Stomach (tissue), 9 donors: ENCODE measurements around the gene NR4A1. TPM values are rescaled to one million over a fixed set of nuclear protein-coding genes. Genes with fewer than 3 reads are reported as not detected.

Experiments
- DNase-seq, 2 donors: peaks; one replicate each; pipeline versions ENCODE4 v3.0.0 to v3.0.0-alpha.2; 2013 to 2019
- H3K27ac ChIP-seq, 5 donors: fragments of 200-600 bp in 4 of 5; sonication (generic) in 4 of 5; one replicate each; pipeline ENCODE4 v1.5.1; 2013 to 2019; ENCODE audit warnings: mild to moderate bottlenecking in 1 of 5, moderate library complexity in 1 of 5
- H3K27me3 ChIP-seq, 3 donors: fragments of 200-600 bp; sonication (generic); one replicate each; pipeline ENCODE4 v1.5.1; 2017 to 2019; ENCODE audit warnings: mixed run types in 1 of 3
- H3K36me3 ChIP-seq, 4 donors: fragments of 200-600 bp; sonication (generic); 1 replicate in 3 of 4; 2 replicates in 1 of 4; pipeline ENCODE4 v1.5.1; 2016 to 2019
- H3K4me1 ChIP-seq, 4 donors: fragments of 200-600 bp; sonication (generic); one replicate each; pipeline ENCODE4 v1.5.1; 2016 to 2019
- H3K4me3 ChIP-seq, 4 donors: fragments of 200-600 bp; sonication (generic) in 3 of 4; one replicate each; pipeline ENCODE4 v1.5.1; 2016 to 2019; ENCODE audit warnings: mild to moderate bottlenecking in 1 of 4
- H3K9me3 ChIP-seq, 4 donors: fragments of 200-600 bp; sonication (generic); one replicate each; pipeline ENCODE4 v1.5.1; 2016 to 2019
- CTCF ChIP-seq, 7 experiments: fragments of 450-650 bp in 4 of 7; fragments of 200-600 bp in 3 of 7; sonication (generic) in 3 of 7; IDR thresholded peaks; one replicate each; pipeline ENCODE4 v1.5.1; 2016 to 2019; ENCODE audit warnings: antibody characterized with exemption in 7 of 7, control low read depth in 2 of 7, mild to moderate bottlenecking in 1 of 7
- EP300 ChIP-seq: sonication (generic); formaldehyde crosslinking; IDR thresholded peaks from one replicate; pipeline ENCODE4 v1.6.1; 2017; ENCODE audit warnings: antibody characterized with exemption
- POLR2A ChIP-seq, 4 donors: fragments of 450-650 bp; IDR thresholded peaks; one replicate each; pipeline ENCODE4 v1.6.1; 2016; ENCODE audit warnings: antibody characterized with exemption in 4 of 4, control low read depth in 2 of 4, mild to moderate bottlenecking in 1 of 4, moderate library complexity in 1 of 4
- POLR2AphosphoS5 ChIP-seq, 3 donors: sonication (generic); formaldehyde crosslinking; IDR thresholded peaks; one replicate each; pipeline ENCODE4 v1.6.1; 2016; ENCODE audit warnings: antibody characterized with exemption in 3 of 3
- WGBS, 5 donors: extraction: QIAGEN DNeasy Blood & Tissue Kit in 3 of 5; methylation state at CpG; one replicate each; pipeline versions ENCODE4 v1.1.5 to v1.1.7; 2013 to 2018; 5-methylcytosine and 5-hydroxymethylcytosine counted together
- intact Hi-C: fragments of 100-400 bp; cut with DNase I; formaldehyde crosslinking; loops from one replicate; pipeline ENCODE4 v1.15.1; 2023; ENCODE audit warnings: low total_unique reads
- polyA plus RNA-seq, 3 donors: library from polyadenylated mRNA; stranded (reverse); fragments of 200-250 nt; gene quantifications; one replicate each; pipeline ENCODE4 v1.2.3, GENCODE V29; 2013
- total RNA-seq, 5 donors: library from RNA; depleted of rRNA; stranded (reverse); fragments of >200 nt; gene quantifications; one replicate each; pipeline versions ENCODE4 v1.1.0 to v1.2.3, GENCODE V29; 2014 to 2016
- donor health status: healthy with polysubstance abuse.
- donor health status: Bipolar disorder and iron deficiency.
- donor health status: healthy.

Gene NR4A1
- total and polyA plus RNA-seq, 8 donors: 29.4 to 384 (median 68.0) TPM

- Histone ChIP-seq H3K27me3 (no peaks in the 10 kb centered on the region), H3K36me3 (no peaks in the 10 kb centered on the region), H3K9me3 (no peaks in the 10 kb centered on the region), H3K4me1 (peaks cover 45 to 78% (median 61%) of the 10 kb centered on the region in 4 donors), H3K27ac (peak overlapping the region; percentile 53 to 92 (median 80)), H3K4me3 (peak overlapping the region in 1 of 4 donors; percentile 20)
- TF ChIP-seq POLR2AphosphoS5 (IDR thresholded peaks at IDR 0.05): peak in 2 of 3 donors; percentile 40 to 54
- no peak for TF ChIP-seq POLR2A (IDR thresholded peaks at IDR 0.05)
- TF ChIP-seq EP300: no peak
- TF ChIP-seq CTCF (IDR thresholded peaks at IDR 0.05): no peak
- intact Hi-C loops: no loop called here
- peak; percentile 64 to 80 for DNase-seq
- 12 to 35% (median 24%) methylated on average over 4 of the region's 4 CpGs for WGBS, 5 donors
These were observed 5.4 kb upstream of the NR4A1 start for GRCh38 chr12:52045794-52046199.

- intact Hi-C loops: no loop called here
- WGBS, 5 donors: 86 to 95% (median 90%) methylated on average over 7 of the region's 7 CpGs
- Histone ChIP-seq H3K27ac (peak overlapping the region in 1 of 5 donors; percentile 92), H3K27me3 (no peaks in the 10 kb centered on the region), H3K4me1 (peaks cover 45 to 78% (median 59%) of the 10 kb centered on the region in 4 donors), H3K36me3 (no peaks in the 10 kb centered on the region), H3K4me3 (no peak overlapping the region), H3K9me3 (no peaks in the 10 kb centered on the region)
- TF ChIP-seq POLR2AphosphoS5 (IDR thresholded peaks at IDR 0.05) (no peak), POLR2A (IDR thresholded peaks at IDR 0.05) (no peak), CTCF (IDR thresholded peaks at IDR 0.05) (no peak), EP300 (no peak)
- DNase-seq: no peak
These were observed 4.4 kb upstream of the NR4A1 start for GRCh38 chr12:52046859-52047258.

- 73 to 83% (median 79%) methylated on average over 4 of the region's 4 CpGs for WGBS, 5 donors
- Histone ChIP-seq H3K36me3 (peaks cover 0 to 6% (median 6%) of the 10 kb centered on the region in 4 donors), H3K27me3 (no peaks in the 10 kb centered on the region), H3K4me3 (no peak overlapping the region), H3K27ac (peak overlapping the region; percentile 17 to 100 (median 98)), H3K9me3 (no peaks in the 10 kb centered on the region), H3K4me1 (peaks cover 50 to 78% (median 60%) of the 10 kb centered on the region in 4 donors)
- no peak for TF ChIP-seq CTCF (IDR thresholded peaks at IDR 0.05)
- no peak for TF ChIP-seq POLR2A (IDR thresholded peaks at IDR 0.05)
- no peak for TF ChIP-seq EP300
- TF ChIP-seq POLR2AphosphoS5 (IDR thresholded peaks at IDR 0.05): no peak
- DNase-seq: no peak
- intact Hi-C loops: no loop called here
These were observed 2.0 kb upstream of the NR4A1 start for GRCh38 chr12:52049286-52049685.

GRCh38 chr12:52049688-52050087 lies 1.6 kb upstream of the NR4A1 start:
- H3K9me3 ChIP-seq: no peaks in the 10 kb centered on the region
- H3K27ac ChIP-seq: peak overlapping the region; percentile 78 to 100 (median 98)
- no peaks in the 10 kb centered on the region for H3K27me3 ChIP-seq
- WGBS, 5 donors: 80 to 90% (median 80%) methylated on average over 5 of the region's 5 CpGs
- peaks cover 4 to 10% (median 10%) of the 10 kb centered on the region in 4 donors for H3K36me3 ChIP-seq
- DNase-seq: no peak
- peaks cover 46 to 78% (median 56%) of the 10 kb centered on the region in 4 donors for H3K4me1 ChIP-seq
- intact Hi-C loops: no loop called here
- peak overlapping the region in 1 of 4 donors; percentile 80 for H3K4me3 ChIP-seq
- TF ChIP-seq EP300 (no peak), CTCF (IDR thresholded peaks at IDR 0.05) (no peak), POLR2A (IDR thresholded peaks at IDR 0.05) (no peak), POLR2AphosphoS5 (IDR thresholded peaks at IDR 0.05) (no peak)
